Stimulated activated CD8-positive, alpha-beta memory T cell treated with anti-CD3 and anti-CD28 coated beads, Interleukin-7, amount 100 ng/mL, for 1 hour (primary cell): ENCODE measurements around the gene BCAN.
"Not testable (repeated sequence)": the region's sequence is repeated elsewhere in the genome, so short reads cannot be mapped to it uniquely, and the experiment has no call there.

Experiments used
- DNase-seq, 2 donors: peaks; one replicate each; pipeline ENCODE4 v3.0.0-alpha.2; 2020; ENCODE audit warnings: low read depth in 2 of 2

BCAN gene

GRCh38 chr1:156615946-156616345 is 26.0 kb upstream of the BCAN start:
- DNase-seq: no peak

GRCh38 chr1:156616463-156616862 is 25.5 kb upstream of the BCAN start:
- DNase-seq: no peak

GRCh38 chr1:156618853-156619581 is 22.9 kb upstream of the BCAN start, which contains the start of gene HAPLN2:
TSS of gene HAPLN2 (plus strand) at chr1:156619415. CDS start at chr1:156623491, 4,076 bp downstream.
- DNase-seq: no peak

GRCh38 chr1:156619582-156619955 is 22.3 kb upstream of the BCAN start:
- DNase-seq: no peak

- DNase-seq: no peak
These were observed 19.2 kb upstream of the BCAN start for GRCh38 chr1:156622581-156623297.

GRCh38 chr1:156623946-156624813 is 17.7 kb upstream of the BCAN start:
- DNase-seq: no peak

- no peak for DNase-seq
These were observed 17.0 kb upstream of the BCAN start for GRCh38 chr1:156624814-156625435.

- peak; percentile 44 to 54 for DNase-seq
These were observed 16.4 kb upstream of the BCAN start for GRCh38 chr1:156625436-156626078.

- DNase-seq: no peak
These were observed 15.9 kb upstream of the BCAN start for GRCh38 chr1:156626079-156626438.

- DNase-seq: no peak
These were observed 14.5 kb upstream of the BCAN start for GRCh38 chr1:156627313-156627880.

GRCh38 chr1:156629823-156630449 is 12.0 kb upstream of the BCAN start:
- DNase-seq: no peak

- DNase-seq: not testable (repeated sequence)
These were observed 10.8 kb upstream of the BCAN start for GRCh38 chr1:156631152-156631551.

- no peak for DNase-seq
These were observed 9.6 kb upstream of the BCAN start for GRCh38 chr1:156632355-156632754.

- DNase-seq: no peak
These were observed 3.5 kb upstream of the BCAN start for GRCh38 chr1:156638189-156638985.

GRCh38 chr1:156639601-156640101 is 2.3 kb upstream of the BCAN start:
- DNase-seq: no peak

- no peak for DNase-seq
These were observed 843 bp upstream of the BCAN start for GRCh38 chr1:156640842-156641706.

- no peak for DNase-seq
These were observed 540 bp downstream of the BCAN start for GRCh38 chr1:156642265-156643048.
